DND-41 (cell line): Measurements from ENCODE around the gene MAST3.
A peak's percentile ranks its signal among the peaks of the same experiment; 100 is the strongest.

Source experiments
- ATAC-seq: fragments of 200-7000 bp; cut with Tn5 transposase; 3 replicates; pipeline ENCODE4 v1.9.1; 2021; ENCODE audit warnings: low read depth; ENCODE audit not compliant: insufficient read depth
- DNase-seq: peaks from one replicate; pipeline ENCODE4 v3.0.0-alpha.2; 2020
- H2AFZ ChIP-seq: 2 replicates; pipeline ENCODE4 v1.6.0; 2012; ENCODE audit warnings: low read depth, low read length
- H3K27ac ChIP-seq: 2 replicates; pipeline ENCODE4 v1.5.1; 2012; ENCODE audit warnings: low read length, inconsistent platforms
- H3K27me3 ChIP-seq: fragments of 200-600 bp; sonication (generic); 2 replicates; pipeline ENCODE4 v1.6.0; 2012; ENCODE audit warnings: low read length, mild to moderate bottlenecking, inconsistent platforms; ENCODE audit not compliant: insufficient read depth, poor library complexity
- H3K36me3 ChIP-seq: 2 replicates; pipeline ENCODE4 v1.5.1; 2012; ENCODE audit warnings: low read length, inconsistent platforms; ENCODE audit not compliant: insufficient read depth
- H3K4me1 ChIP-seq: 2 replicates; pipeline ENCODE4 v1.5.1; 2012; ENCODE audit warnings: mild to moderate bottlenecking, low read length; ENCODE audit not compliant: insufficient read depth
- H3K4me2 ChIP-seq: 2 replicates; pipeline ENCODE4 v1.6.0; 2012; ENCODE audit warnings: mild to moderate bottlenecking, moderate library complexity, low read length, inconsistent platforms; ENCODE audit not compliant: insufficient read depth
- H3K4me3 ChIP-seq, 2 experiments: fragments of 200-600 bp in 1 of 2; shearing (Covaris generic) in 1 of 2; 2 replicates each; pipeline ENCODE4 v1.5.1; 2012 to 2016; ENCODE audit warnings: inconsistent platforms in 2 of 2, low read length in 2 of 2, mild to moderate bottlenecking in 2 of 2, low read depth in 1 of 2, moderate library complexity in 1 of 2
- H3K79me2 ChIP-seq: 2 replicates; pipeline ENCODE4 v1.6.0; 2012; ENCODE audit warnings: low read length, inconsistent platforms; ENCODE audit not compliant: insufficient read depth
- H3K9ac ChIP-seq: 2 replicates; pipeline ENCODE4 v1.6.0; 2012; ENCODE audit warnings: low read depth, mild to moderate bottlenecking, inconsistent platforms, low read length, moderate library complexity
- H3K9me3 ChIP-seq: 2 replicates; pipeline ENCODE4 v1.5.1; 2012; ENCODE audit warnings: low read length, moderate library complexity, mild to moderate bottlenecking, inconsistent platforms; ENCODE audit not compliant: insufficient read depth, severe bottlenecking
- H4K20me1 ChIP-seq: 2 replicates; pipeline ENCODE4 v1.6.0; 2012; ENCODE audit warnings: low read length; ENCODE audit not compliant: insufficient read depth
- EZH2 ChIP-seq: IDR thresholded peaks from 3 replicates; pipeline ENCODE4 v1.6.1; 2012; ENCODE audit warnings: borderline replicate concordance, low read depth, mild to moderate bottlenecking, moderate library complexity, low read length, inconsistent platforms; ENCODE audit not compliant: severe bottlenecking
- TF ChIP-seq, protein P1 (sequence below): IDR thresholded peaks from 2 replicates; pipeline ENCODE4 v1.5.1; 2012; ENCODE audit warnings: borderline replicate concordance, low read length, moderate library complexity, mild to moderate bottlenecking; ENCODE audit not compliant: poor library complexity, severe bottlenecking; ENCODE audit errors: extremely low read depth

Gene MAST3

DNA sequence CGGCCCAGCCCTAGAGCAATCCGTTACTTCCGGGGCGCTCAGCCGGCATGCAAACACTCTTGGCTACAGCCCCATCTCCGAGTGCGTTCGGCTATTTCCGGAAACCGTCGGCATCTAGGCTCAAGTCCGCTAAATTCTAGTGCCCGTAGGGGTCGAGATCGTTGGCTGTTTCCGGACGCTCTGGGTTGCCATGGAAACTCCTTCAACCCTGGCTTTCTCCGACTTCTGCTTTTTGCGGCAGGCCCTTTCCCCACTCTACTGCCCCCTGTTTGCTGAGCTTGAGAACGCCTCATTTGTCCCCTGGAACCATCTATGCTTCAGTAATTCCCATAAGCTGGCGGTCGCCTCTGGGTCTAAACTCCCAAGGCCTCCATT is 54.9 kb downstream of the MAST3 start:
- H3K9me3 ChIP-seq, result no peaks in the 10 kb centered on the region
- no peak for TF ChIP-seq EZH2
- TF ChIP-seq, protein P1, sequence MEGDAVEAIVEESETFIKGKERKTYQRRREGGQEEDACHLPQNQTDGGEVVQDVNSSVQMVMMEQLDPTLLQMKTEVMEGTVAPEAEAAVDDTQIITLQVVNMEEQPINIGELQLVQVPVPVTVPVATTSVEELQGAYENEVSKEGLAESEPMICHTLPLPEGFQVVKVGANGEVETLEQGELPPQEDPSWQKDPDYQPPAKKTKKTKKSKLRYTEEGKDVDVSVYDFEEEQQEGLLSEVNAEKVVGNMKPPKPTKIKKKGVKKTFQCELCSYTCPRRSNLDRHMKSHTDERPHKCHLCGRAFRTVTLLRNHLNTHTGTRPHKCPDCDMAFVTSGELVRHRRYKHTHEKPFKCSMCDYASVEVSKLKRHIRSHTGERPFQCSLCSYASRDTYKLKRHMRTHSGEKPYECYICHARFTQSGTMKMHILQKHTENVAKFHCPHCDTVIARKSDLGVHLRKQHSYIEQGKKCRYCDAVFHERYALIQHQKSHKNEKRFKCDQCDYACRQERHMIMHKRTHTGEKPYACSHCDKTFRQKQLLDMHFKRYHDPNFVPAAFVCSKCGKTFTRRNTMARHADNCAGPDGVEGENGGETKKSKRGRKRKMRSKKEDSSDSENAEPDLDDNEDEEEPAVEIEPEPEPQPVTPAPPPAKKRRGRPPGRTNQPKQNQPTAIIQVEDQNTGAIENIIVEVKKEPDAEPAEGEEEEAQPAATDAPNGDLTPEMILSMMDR, result peak; percentile 86
- H3K9ac ChIP-seq, result peak overlapping the region; percentile 97
- H4K20me1 ChIP-seq, result peaks cover 32% of the 10 kb centered on the region
- peak; percentile 77 for ATAC-seq
- H3K27me3 ChIP-seq, result no peaks in the 10 kb centered on the region
- peaks cover 35% of the 10 kb centered on the region for H3K4me1 ChIP-seq
- H3K79me2 ChIP-seq, result peaks cover 22% of the 10 kb centered on the region
- peak overlapping the region; percentile 92 for H3K27ac ChIP-seq
- peaks cover 24% of the 10 kb centered on the region for H3K36me3 ChIP-seq
- peak; percentile 99 for DNase-seq
- peak overlapping the region; percentile 70 for H3K4me2 ChIP-seq
- peak overlapping the region; percentile 15 to 62; a peak in 3 of 4 replicates for H3K4me3 ChIP-seq
- peak overlapping the region; percentile 93 for H2AFZ ChIP-seq

DNA sequence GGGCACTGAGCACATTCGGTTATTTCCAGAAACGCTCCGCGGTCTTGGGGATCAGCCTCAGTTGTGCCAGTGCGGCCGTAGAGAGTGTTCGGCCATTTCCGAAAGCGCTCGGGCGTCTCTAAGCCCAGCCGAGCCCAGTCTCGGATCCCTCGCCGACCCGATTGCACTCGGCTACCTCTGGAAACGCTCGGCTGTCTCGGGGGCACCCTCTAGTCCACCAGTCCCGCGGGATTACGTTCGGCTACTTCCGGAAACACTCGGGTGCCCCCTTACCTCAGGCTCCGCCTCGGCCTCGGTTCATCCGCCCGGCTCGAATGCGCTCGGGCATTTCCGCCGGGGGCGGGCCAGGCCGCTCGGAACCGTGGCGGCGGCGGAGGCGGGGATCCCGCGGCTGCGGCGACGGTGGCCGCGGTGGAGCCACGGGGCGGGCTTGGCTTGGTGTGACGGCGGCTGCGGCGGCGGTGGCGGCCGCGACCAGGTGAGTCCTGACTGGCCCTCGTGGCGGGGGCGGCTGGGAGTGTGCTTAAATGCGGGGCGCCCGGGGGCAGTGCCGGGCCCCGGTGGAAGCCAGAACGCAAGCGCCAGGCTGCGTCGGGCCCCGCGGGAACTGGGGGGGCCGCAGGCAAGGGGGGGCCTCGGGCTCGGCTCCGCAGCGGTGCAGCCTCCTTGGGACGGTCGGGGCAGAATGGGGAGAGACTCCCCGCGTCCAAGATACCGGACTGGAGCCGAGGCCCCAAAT is 55.4 kb downstream of the MAST3 start, which contains the start of gene PIK3R2:
Gene PIK3R2, plus strand, starts transcription at position 347 of the 739 bp plus-strand sequence. CDS start 2,717 bp downstream, outside the sequence.
- peak within 1 kb of the TSS; percentile 88 to 94 for H3K4me3 ChIP-seq
- H3K36me3 ChIP-seq, result peaks cover 24% of the 10 kb centered on the region
- no peaks in the 10 kb centered on the region for H3K9me3 ChIP-seq
- peak within 1 kb of the TSS; percentile 93 for H2AFZ ChIP-seq
- ATAC-seq, result peak; percentile 92
- H4K20me1 ChIP-seq, result peaks cover 32% of the 10 kb centered on the region
- H3K27me3 ChIP-seq, result no peaks in the 10 kb centered on the region
- H3K27ac ChIP-seq, result peak within 1 kb of the TSS; percentile 92
- TF ChIP-seq, protein P1, result no peak
- no peak for TF ChIP-seq EZH2
- DNase-seq, result peak; percentile 100
- H3K4me1 ChIP-seq, result peaks cover 35% of the 10 kb centered on the region
- peak within 1 kb of the TSS; percentile 70 for H3K4me2 ChIP-seq
- H3K9ac ChIP-seq, result peak within 1 kb of the TSS; percentile 97
- peaks cover 22% of the 10 kb centered on the region for H3K79me2 ChIP-seq

DNA sequence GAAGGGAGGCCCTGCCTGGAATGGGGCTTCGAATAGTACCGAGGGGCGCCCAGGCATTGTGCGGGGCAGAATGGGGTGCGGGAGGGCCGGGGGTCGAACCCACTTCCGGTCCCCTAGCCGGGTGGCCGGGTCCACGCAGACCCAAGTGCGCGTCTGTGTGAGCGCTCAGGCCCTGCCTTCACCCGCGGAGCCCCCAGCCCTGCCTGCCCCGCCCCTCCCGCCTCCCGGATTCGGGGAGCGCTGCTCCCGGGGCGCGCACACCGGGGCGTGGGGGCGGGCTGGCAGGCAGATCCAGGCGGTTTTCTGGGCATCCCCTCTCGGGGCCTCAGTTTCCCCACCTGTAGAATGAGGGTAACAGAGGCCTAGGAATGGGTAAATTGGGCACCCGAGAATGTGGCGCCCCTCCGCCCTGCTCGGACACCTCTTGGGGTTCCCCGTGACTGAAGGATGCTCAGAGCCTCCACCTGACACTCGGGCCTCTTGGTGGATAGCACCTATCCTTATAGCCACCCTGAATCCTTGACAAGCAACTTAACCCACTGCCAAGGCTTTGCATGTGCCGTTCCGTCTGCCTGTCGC is 56.1 kb downstream of the MAST3 start:
- Histone ChIP-seq H3K79me2 (peaks cover 22% of the 10 kb centered on the region), H3K9me3 (no peaks in the 10 kb centered on the region), H3K27me3 (no peaks in the 10 kb centered on the region), H3K36me3 (peaks cover 24% of the 10 kb centered on the region), H3K4me1 (peaks cover 35% of the 10 kb centered on the region), H3K4me2 (peak overlapping the region; percentile 70), H4K20me1 (peaks cover 32% of the 10 kb centered on the region), H3K4me3 (peak overlapping the region; percentile 88 to 94), H3K27ac (peak overlapping the region; percentile 77), H3K9ac (peak overlapping the region; percentile 97), H2AFZ (peak overlapping the region; percentile 77)
- DNase-seq, result peak; percentile 39
- TF ChIP-seq, protein P1, result no peak
- no peak for TF ChIP-seq EZH2
- no peak for ATAC-seq
